Activated T-helper 2 cell treated with anti-CD3 and anti-CD28 coated beads, Interferon-gamma antibody, Interleukin-2, Interleukin-4, amounts not matched to agents 10 μg/mL and 5 μg/mL and 100 μg/mL, durations not matched to agents 14 hours and 24 hours and 36 hours (primary cell): ENCODE data around the gene FBXO38. TPM values are rescaled to one million over a fixed set of nuclear protein-coding genes. Genes with fewer than 3 reads are reported as not detected.
A peak's percentile ranks its signal among the peaks of the same experiment; 100 is the strongest.

Experiments used
- DNase-seq: peaks from one replicate; pipeline ENCODE4 v3.0.0; 2021; ENCODE audit warnings: low spot score
- H3K27ac Mint-ChIP-seq: one replicate; pipeline ENCODE4 v1.8.0; 2021; ENCODE audit warnings: mixed read lengths
- H3K27me3 Mint-ChIP-seq: one replicate; pipeline ENCODE4 v1.8.0; 2021; ENCODE audit warnings: low read depth, mixed read lengths
- H3K36me3 Mint-ChIP-seq: one replicate; pipeline ENCODE4 v1.8.0; 2021; ENCODE audit warnings: low read depth, mixed read lengths
- H3K4me1 Mint-ChIP-seq: one replicate; pipeline ENCODE4 v1.8.0; 2021; ENCODE audit warnings: low read depth, mixed read lengths
- H3K4me3 Mint-ChIP-seq: one replicate; pipeline ENCODE4 v1.8.0; 2021; ENCODE audit warnings: low read depth, mild to moderate bottlenecking, moderate library complexity, mixed read lengths
- H3K9me3 Mint-ChIP-seq: one replicate; pipeline ENCODE4 v1.8.0; 2021; ENCODE audit warnings: mixed read lengths
- intact Hi-C: fragments of 100-400 bp; cut with micrococcal nuclease; formaldehyde crosslinking; loops from one replicate; pipeline ENCODE4 v1.15.1; 2023
- total RNA-seq: library from RNA; stranded (reverse); gene quantifications from 2 replicates; pipeline ENCODE4 v1.2.3, GENCODE V29; 2022

Gene FBXO38, protein sequence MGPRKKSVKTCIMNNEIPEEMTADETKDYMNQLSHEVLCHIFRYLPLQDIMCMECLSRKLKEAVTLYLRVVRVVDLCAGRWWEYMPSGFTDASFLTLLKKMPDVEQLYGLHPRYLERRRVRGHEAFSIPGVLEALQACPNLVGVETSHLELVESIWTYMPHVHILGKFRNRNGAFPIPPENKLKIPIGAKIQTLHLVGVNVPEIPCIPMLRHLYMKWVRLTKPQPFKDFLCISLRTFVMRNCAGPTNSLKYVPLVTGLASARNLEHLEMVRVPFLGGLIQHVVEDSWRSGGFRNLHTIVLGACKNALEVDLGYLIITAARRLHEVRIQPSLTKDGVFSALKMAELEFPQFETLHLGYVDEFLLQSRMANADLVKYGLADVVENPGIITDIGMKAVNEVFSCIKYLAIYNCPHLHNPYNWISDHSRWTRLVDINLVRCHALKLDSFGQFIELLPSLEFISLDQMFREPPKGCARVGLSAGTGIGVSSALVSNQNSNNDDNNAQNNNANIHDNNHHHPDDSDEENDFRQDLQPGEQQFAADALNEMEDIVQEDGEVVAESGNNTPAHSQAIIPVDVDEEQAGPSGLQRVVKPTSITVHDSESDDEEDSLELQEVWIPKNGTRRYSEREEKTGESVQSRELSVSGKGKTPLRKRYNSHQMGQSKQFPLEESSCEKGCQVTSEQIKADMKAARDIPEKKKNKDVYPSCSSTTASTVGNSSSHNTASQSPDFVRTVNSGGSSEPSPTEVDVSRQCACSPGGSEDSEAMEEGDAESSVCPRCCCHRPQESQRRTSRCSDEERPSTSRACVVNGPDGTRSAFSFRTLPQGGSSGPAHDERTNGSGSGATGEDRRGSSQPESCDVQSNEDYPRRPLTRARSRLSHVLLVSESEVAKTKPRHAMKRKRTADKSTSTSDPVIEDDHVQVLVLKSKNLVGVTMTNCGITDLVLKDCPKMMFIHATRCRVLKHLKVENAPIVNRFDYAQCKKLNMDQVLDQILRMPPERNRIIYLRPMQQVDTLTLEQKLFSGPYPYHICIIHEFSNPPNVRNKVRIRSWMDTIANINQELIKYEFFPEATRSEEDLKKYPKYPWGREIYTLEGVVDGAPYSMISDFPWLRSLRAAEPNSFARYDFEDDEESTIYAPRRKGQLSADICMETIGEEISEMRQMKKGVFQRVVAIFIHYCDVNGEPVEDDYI
- total RNA-seq = 55.2 and 68.9 TPM in 2 replicates

- peak; percentile 95 for DNase-seq
- H3K27ac Mint-ChIP-seq = peak within 1 kb of the TSS; percentile 98
- intact Hi-C loops = loop anchor here (5.0 kb wide), 3 partner anchors 419 to 1936 kb away; partner anchors contain the start of genes PCYOX1L and TCERG1
- H3K4me3 Mint-ChIP-seq = peak within 1 kb of the TSS; percentile 96
- H3K36me3 Mint-ChIP-seq = peaks cover 41% of the 10 kb centered on the region
- no peaks in the 10 kb centered on the region for H3K27me3 Mint-ChIP-seq
- H3K4me1 Mint-ChIP-seq = peaks cover 58% of the 10 kb centered on the region
- peaks cover 10% of the 10 kb centered on the region for H3K9me3 Mint-ChIP-seq
Measured at GRCh38 chr5:148383564-148384379, at the start of gene FBXO38. Gene FBXO38, plus strand, starts transcription at chr5:148383958. Its CDS starts 10,819 bp downstream, at chr5:148394777.

DNA sequence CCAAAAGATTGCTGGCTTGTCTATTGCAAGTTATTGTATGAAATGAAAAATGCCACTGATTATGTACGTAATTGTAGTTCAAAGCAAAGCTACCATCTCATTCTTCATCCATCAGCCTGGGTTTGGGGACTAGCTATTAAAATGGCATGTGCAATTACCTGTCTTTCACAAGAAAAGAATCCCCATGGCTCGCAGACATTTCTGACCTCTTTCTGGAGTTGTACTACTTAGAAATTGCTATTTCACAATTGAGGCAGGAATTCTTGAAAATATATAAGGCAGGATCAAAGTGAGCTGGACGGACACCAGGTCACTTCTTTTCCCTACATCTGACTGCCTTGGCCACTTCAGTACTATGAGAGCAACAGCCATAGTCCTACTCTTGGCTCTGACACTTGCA, 48.5 kb upstream of the FBXO38 start, which contains the start of gene SPINK9:
TSS of gene SPINK9 (plus strand) at position 301 of the 400 bp plus-strand sequence. CDS start at position 356, 55 bp downstream.
- Mint-ChIP-seq H3K4me1 (no peaks in the 10 kb centered on the region), H3K27me3 (no peaks in the 10 kb centered on the region), H3K4me3 (no peak within 1 kb of the TSS), H3K9me3 (no peaks in the 10 kb centered on the region), H3K27ac (no peak within 1 kb of the TSS), H3K36me3 (no peaks in the 10 kb centered on the region)
- intact Hi-C loops = no loop called here
- no peak for DNase-seq

DNA sequence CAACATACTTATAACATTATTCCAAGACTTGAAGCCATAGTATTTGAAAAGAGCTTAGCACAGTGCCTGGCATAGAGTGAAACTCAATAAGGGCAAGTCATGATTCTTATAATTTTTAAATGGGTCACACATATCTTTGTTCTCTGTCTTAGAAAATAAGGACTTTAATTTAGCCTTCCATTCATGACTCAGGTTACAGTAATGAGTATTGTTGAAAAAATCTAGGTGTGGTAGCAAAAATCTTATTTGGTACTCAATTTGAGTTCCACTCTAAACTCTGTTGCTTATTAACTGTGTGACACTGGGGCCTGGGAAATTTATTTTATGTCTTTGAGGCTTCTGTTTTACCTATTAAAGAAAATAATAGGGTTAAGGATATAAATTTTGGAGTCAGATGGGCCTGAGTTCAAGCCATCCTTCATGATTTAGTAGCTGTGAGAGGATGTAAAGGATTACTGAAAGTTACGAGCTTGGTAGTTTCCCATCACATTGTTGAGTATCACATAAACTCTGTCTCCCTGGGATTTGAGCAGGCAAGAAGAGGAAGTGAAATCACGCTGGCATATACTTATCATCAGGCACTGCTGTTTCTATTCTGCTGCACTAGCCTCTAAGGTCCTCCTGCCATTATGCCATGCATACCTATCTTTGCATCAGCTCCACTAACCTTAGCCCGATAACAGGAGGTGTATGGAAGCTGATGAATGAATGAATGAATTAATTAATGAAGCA, 46.9 kb upstream of the FBXO38 start:
- peaks cover 1% of the 10 kb centered on the region for H3K27me3 Mint-ChIP-seq
- no peaks in the 10 kb centered on the region for H3K9me3 Mint-ChIP-seq
- intact Hi-C loops = no loop called here
- no peaks in the 10 kb centered on the region for H3K36me3 Mint-ChIP-seq
- DNase-seq = no peak
- H3K4me3 Mint-ChIP-seq = no peak overlapping the region
- no peaks in the 10 kb centered on the region for H3K4me1 Mint-ChIP-seq
- no peak overlapping the region for H3K27ac Mint-ChIP-seq

GRCh38 chr5:148342371-148343045, 41.2 kb upstream of the FBXO38 start:
- Mint-ChIP-seq H3K4me1 (no peaks in the 10 kb centered on the region), H3K4me3 (no peak overlapping the region), H3K9me3 (no peaks in the 10 kb centered on the region), H3K27ac (no peak overlapping the region), H3K36me3 (no peaks in the 10 kb centered on the region), H3K27me3 (peaks cover 1% of the 10 kb centered on the region)
- intact Hi-C loops = no loop called here
- DNase-seq = no peak

DNA sequence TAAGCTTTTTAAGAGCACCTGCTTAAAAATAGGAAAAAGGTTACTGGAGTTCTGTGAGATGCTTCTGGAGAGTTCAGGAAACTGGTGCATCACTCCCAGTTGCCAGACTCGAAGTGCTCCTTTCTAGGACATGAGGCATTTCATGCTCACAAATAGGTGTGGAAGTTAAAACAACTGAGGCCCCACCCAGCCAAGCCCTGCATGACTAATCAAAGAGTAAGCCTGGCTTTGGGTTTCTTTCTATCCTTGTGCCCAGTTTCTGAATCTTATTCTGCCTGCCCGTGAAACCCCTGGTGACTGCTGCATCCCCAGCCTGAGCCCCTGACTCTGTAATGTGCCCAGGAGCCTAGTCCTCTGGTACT, 40.7 kb upstream of the FBXO38 start:
- Mint-ChIP-seq H3K9me3 (no peaks in the 10 kb centered on the region), H3K27me3 (peaks cover 1% of the 10 kb centered on the region), H3K36me3 (no peaks in the 10 kb centered on the region), H3K27ac (no peak overlapping the region), H3K4me3 (no peak overlapping the region), H3K4me1 (no peaks in the 10 kb centered on the region)
- intact Hi-C loops = no loop called here
- DNase-seq = no peak

GRCh38 chr5:148343603-148344487, 39.9 kb upstream of the FBXO38 start:
- H3K36me3 Mint-ChIP-seq = no peaks in the 10 kb centered on the region
- H3K4me3 Mint-ChIP-seq = no peak overlapping the region
- H3K4me1 Mint-ChIP-seq = no peaks in the 10 kb centered on the region
- intact Hi-C loops = no loop called here
- H3K27me3 Mint-ChIP-seq = peaks cover 1% of the 10 kb centered on the region
- H3K9me3 Mint-ChIP-seq = no peaks in the 10 kb centered on the region
- no peak overlapping the region for H3K27ac Mint-ChIP-seq
- no peak for DNase-seq

DNA sequence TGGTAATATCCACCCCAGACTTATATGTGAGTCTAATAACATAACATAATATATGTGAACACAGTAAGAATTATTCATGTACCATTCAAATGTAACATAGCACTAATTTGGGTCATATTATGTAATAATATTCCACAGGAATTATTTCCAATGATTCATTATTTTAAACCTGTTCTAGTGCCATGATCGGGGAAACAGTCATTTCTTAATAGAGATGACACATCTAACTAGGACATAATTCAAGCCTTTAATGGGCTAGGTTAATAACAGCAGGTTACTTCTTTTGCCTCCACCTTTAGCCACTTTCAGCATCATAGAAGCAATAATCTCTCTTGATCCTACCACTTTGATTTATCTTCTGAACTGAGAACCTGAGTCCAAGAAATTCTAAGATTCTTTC, 36.1 kb upstream of the FBXO38 start:
- intact Hi-C loops = no loop called here
- Mint-ChIP-seq H3K9me3 (no peaks in the 10 kb centered on the region), H3K27me3 (no peaks in the 10 kb centered on the region), H3K4me1 (no peaks in the 10 kb centered on the region), H3K4me3 (no peak overlapping the region), H3K36me3 (no peaks in the 10 kb centered on the region), H3K27ac (no peak overlapping the region)
- DNase-seq = no peak

- H3K9me3 Mint-ChIP-seq = no peaks in the 10 kb centered on the region
- no peaks in the 10 kb centered on the region for H3K27me3 Mint-ChIP-seq
- no peak for DNase-seq
- no peaks in the 10 kb centered on the region for H3K4me1 Mint-ChIP-seq
- no peak overlapping the region for H3K4me3 Mint-ChIP-seq
- intact Hi-C loops = no loop called here
- no peaks in the 10 kb centered on the region for H3K36me3 Mint-ChIP-seq
- H3K27ac Mint-ChIP-seq = no peak overlapping the region
Measured at GRCh38 chr5:148352696-148353095, 31.1 kb upstream of the FBXO38 start.

DNA sequence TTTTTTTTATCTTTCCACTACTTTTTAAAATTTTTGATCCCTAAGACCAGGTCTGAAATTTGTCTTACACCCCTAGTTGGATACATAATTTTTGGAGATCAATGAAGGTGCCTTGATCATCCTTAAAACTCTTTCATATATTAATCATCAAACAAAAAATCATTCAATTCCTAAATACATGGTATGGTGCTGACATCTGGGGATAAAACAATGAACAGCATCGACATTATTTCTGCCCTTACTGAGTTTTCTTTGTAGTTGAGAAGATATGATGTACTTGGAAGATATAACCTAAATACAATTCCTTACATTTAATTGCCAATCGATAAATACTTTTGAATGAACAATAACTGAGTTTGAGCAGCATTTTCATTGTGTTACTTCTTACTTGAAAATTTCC, 30.1 kb upstream of the FBXO38 start:
- intact Hi-C loops = no loop called here
- H3K4me1 Mint-ChIP-seq = no peaks in the 10 kb centered on the region
- no peaks in the 10 kb centered on the region for H3K36me3 Mint-ChIP-seq
- H3K4me3 Mint-ChIP-seq = no peak overlapping the region
- H3K9me3 Mint-ChIP-seq = no peaks in the 10 kb centered on the region
- DNase-seq = no peak
- H3K27me3 Mint-ChIP-seq = no peaks in the 10 kb centered on the region
- no peak overlapping the region for H3K27ac Mint-ChIP-seq

DNA sequence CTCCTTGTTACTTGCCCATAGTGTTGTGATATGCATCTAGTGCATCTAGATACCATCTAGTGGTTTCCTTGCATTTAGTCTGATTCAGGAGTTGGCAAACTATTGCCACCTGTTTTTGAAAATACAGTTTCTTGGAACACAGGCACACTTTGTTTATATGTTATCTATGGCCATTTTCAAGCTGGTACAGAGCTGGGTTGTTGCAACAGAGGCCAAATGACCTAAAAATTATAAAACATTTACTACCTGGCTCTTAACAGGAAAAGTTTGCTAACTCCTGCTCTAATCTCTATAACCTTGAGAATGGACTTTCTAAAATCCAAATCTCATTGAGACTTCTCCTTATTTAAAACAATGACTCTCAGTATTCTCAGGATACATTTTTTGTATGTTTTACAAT, 19.4 kb upstream of the FBXO38 start:
- Mint-ChIP-seq H3K27me3 (no peaks in the 10 kb centered on the region), H3K9me3 (peaks cover 7% of the 10 kb centered on the region), H3K36me3 (no peaks in the 10 kb centered on the region), H3K4me3 (no peak overlapping the region), H3K4me1 (peaks cover 6% of the 10 kb centered on the region), H3K27ac (no peak overlapping the region)
- intact Hi-C loops = no loop called here
- no peak for DNase-seq
